Osteoblast (primary cell): ENCODE data around the gene CYP4F12. TPM values are rescaled to one million over a fixed set of nuclear protein-coding genes. Genes with fewer than 3 reads are reported as not detected.

Source experiments
- DNase-seq: peaks from one replicate; pipeline ENCODE4 v3.0.0; 2011; ENCODE audit warnings: low spot score, mixed read lengths; ENCODE audit not compliant: insufficient read length; ENCODE audit errors: missing footprints
- H2AFZ ChIP-seq: 2 replicates; pipeline ENCODE4 v1.6.0; 2011; ENCODE audit warnings: mild to moderate bottlenecking, low read length
- H3K27ac ChIP-seq: 2 replicates; pipeline ENCODE4 v1.5.1; 2011; ENCODE audit warnings: mild to moderate bottlenecking, low read depth, low read length, moderate library complexity
- H3K27me3 ChIP-seq: 2 replicates; pipeline ENCODE4 v1.6.0; 2012; ENCODE audit warnings: mild to moderate bottlenecking, control low read depth, inconsistent platforms, low read length, moderate library complexity; ENCODE audit not compliant: insufficient read depth
- H3K36me3 ChIP-seq: 2 replicates; pipeline ENCODE4 v1.5.1; 2011; ENCODE audit warnings: mild to moderate bottlenecking, low read length, control low read depth, moderate library complexity; ENCODE audit not compliant: insufficient read depth
- H3K4me1 ChIP-seq: 2 replicates; pipeline ENCODE4 v1.5.1; 2011; ENCODE audit warnings: mild to moderate bottlenecking, low read length, control low read depth, moderate library complexity; ENCODE audit not compliant: insufficient read depth
- H3K4me2 ChIP-seq: 2 replicates; pipeline ENCODE4 v1.6.0; 2011; ENCODE audit warnings: mild to moderate bottlenecking, low read length; ENCODE audit not compliant: insufficient read depth
- H3K4me3 ChIP-seq: fragments of 200-600 bp; sonication (generic); 3 replicates; pipeline ENCODE4 v1.5.1; 2012; ENCODE audit warnings: mild to moderate bottlenecking, low read length, inconsistent platforms; ENCODE audit not compliant: insufficient read depth
- H3K79me2 ChIP-seq: 2 replicates; pipeline ENCODE4 v1.6.0; 2012; ENCODE audit warnings: mild to moderate bottlenecking, low read length, control low read depth, inconsistent platforms; ENCODE audit not compliant: insufficient read depth
- H3K9me3 ChIP-seq: 2 replicates; pipeline ENCODE4 v1.5.1; 2011; ENCODE audit warnings: low read depth, low read length, control low read depth
- H4K20me1 ChIP-seq: 2 replicates; pipeline ENCODE4 v1.6.0; 2012; ENCODE audit warnings: mild to moderate bottlenecking, low read length, control low read depth; ENCODE audit not compliant: insufficient read depth
- CTCF ChIP-seq: IDR thresholded peaks from 2 replicates; pipeline ENCODE4 v1.5.1; 2011; ENCODE audit warnings: mild to moderate bottlenecking, low read depth, low read length, moderate library complexity; ENCODE audit errors: extremely low read depth
- total RNA-seq: library from RNA; depleted of rRNA; stranded (reverse); fragments of >200 nt; gene quantifications from 2 replicates; pipeline ENCODE4 v1.2.3, GENCODE V29; 2012

Gene CYP4F12
- total RNA-seq, 1 donor = not detected

- H3K4me1 ChIP-seq = no peaks in the 10 kb centered on the region
- H3K27ac ChIP-seq = no peak overlapping the region
- no peak for TF ChIP-seq CTCF
Observed at GRCh38 chr19:15714638-15715037, 41.8 kb downstream of the CYP4F12 start.

GRCh38 chr19:15715642-15716041 is 42.8 kb downstream of the CYP4F12 start:
- Histone ChIP-seq H3K27me3 (no peaks in the 10 kb centered on the region), H3K4me1 (no peaks in the 10 kb centered on the region), H3K27ac (no peak overlapping the region), H3K36me3 (no peaks in the 10 kb centered on the region), H3K4me3 (no peak overlapping the region), H3K79me2 (no peaks in the 10 kb centered on the region), H2AFZ (no peak overlapping the region), H3K9me3 (no peaks in the 10 kb centered on the region), H4K20me1 (no peaks in the 10 kb centered on the region), H3K4me2 (no peak overlapping the region)
- DNase-seq = no peak
- no peak for TF ChIP-seq CTCF

More at GRCh38 chr19:15714638-15715037, 41.8 kb downstream of the CYP4F12 start:
- no peak overlapping the region for H3K4me3 ChIP-seq
- H2AFZ ChIP-seq = no peak overlapping the region
- H3K9me3 ChIP-seq = no peaks in the 10 kb centered on the region
- no peak for DNase-seq
- no peaks in the 10 kb centered on the region for H4K20me1 ChIP-seq
- no peaks in the 10 kb centered on the region for H3K27me3 ChIP-seq
- H3K4me2 ChIP-seq = no peak overlapping the region
- H3K79me2 ChIP-seq = no peaks in the 10 kb centered on the region
- H3K36me3 ChIP-seq = no peaks in the 10 kb centered on the region

- Histone ChIP-seq H3K4me3 (no peak overlapping the region), H2AFZ (no peak overlapping the region), H3K27ac (no peak overlapping the region), H3K4me1 (no peaks in the 10 kb centered on the region), H3K79me2 (no peaks in the 10 kb centered on the region), H3K27me3 (no peaks in the 10 kb centered on the region), H3K9me3 (no peaks in the 10 kb centered on the region), H4K20me1 (no peaks in the 10 kb centered on the region), H3K36me3 (no peaks in the 10 kb centered on the region), H3K4me2 (no peak overlapping the region)
- DNase-seq = no peak
- TF ChIP-seq CTCF = no peak
Observed at GRCh38 chr19:15717809-15718208, 44.9 kb downstream of the CYP4F12 start.

GRCh38 chr19:15721268-15721667 is 48.4 kb downstream of the CYP4F12 start:
- no peaks in the 10 kb centered on the region for H3K36me3 ChIP-seq
- no peak overlapping the region for H3K4me3 ChIP-seq
- no peaks in the 10 kb centered on the region for H3K27me3 ChIP-seq
- H3K27ac ChIP-seq = no peak overlapping the region
- H3K4me2 ChIP-seq = no peak overlapping the region
- H3K4me1 ChIP-seq = no peaks in the 10 kb centered on the region
- TF ChIP-seq CTCF = no peak
- no peaks in the 10 kb centered on the region for H3K79me2 ChIP-seq
- no peaks in the 10 kb centered on the region for H3K9me3 ChIP-seq
- no peaks in the 10 kb centered on the region for H4K20me1 ChIP-seq
- H2AFZ ChIP-seq = no peak overlapping the region
- no peak for DNase-seq
